ENCODE data around the gene TRAPPC6A. TPM values are rescaled to one million over a fixed set of nuclear protein-coding genes. Genes with fewer than 3 reads are reported as not detected.

TRAPPC6A gene
- total RNA-seq, 1 donor from 2014 or later, result 86.2 TPM

GRCh38 chr19:45161738-45162607, 16.1 kb downstream of the TRAPPC6A start:
- no peak overlapping the region for H3K4me3 Mint-ChIP-seq (ENCODE audit: unreplicated experiment)
- TF ChIP-seq, protein P1, sequence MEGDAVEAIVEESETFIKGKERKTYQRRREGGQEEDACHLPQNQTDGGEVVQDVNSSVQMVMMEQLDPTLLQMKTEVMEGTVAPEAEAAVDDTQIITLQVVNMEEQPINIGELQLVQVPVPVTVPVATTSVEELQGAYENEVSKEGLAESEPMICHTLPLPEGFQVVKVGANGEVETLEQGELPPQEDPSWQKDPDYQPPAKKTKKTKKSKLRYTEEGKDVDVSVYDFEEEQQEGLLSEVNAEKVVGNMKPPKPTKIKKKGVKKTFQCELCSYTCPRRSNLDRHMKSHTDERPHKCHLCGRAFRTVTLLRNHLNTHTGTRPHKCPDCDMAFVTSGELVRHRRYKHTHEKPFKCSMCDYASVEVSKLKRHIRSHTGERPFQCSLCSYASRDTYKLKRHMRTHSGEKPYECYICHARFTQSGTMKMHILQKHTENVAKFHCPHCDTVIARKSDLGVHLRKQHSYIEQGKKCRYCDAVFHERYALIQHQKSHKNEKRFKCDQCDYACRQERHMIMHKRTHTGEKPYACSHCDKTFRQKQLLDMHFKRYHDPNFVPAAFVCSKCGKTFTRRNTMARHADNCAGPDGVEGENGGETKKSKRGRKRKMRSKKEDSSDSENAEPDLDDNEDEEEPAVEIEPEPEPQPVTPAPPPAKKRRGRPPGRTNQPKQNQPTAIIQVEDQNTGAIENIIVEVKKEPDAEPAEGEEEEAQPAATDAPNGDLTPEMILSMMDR (IDR thresholded peaks at IDR 0.05; ENCODE audit: unreplicated experiment), result peak; percentile 41
- no peak overlapping the region for H3K27ac Mint-ChIP-seq (ENCODE audit: unreplicated experiment)
- peaks cover 29% of the 10 kb centered on the region for H3K27me3 Mint-ChIP-seq (ENCODE audit: unreplicated experiment)
- H3K4me1 Mint-ChIP-seq (ENCODE audit: unreplicated experiment), result peaks cover 15% of the 10 kb centered on the region
- peaks cover 4% of the 10 kb centered on the region for H3K36me3 Mint-ChIP-seq (ENCODE audit: low read depth, unreplicated experiment)
- DNase-seq (ENCODE audit: low spot score), result peak; percentile 88
- H3K9me3 Mint-ChIP-seq (ENCODE audit: unreplicated experiment), result no peaks in the 10 kb centered on the region

- Mint-ChIP-seq H3K4me1 (ENCODE audit: unreplicated experiment) (peaks cover 12% of the 10 kb centered on the region), H3K4me3 (ENCODE audit: unreplicated experiment) (peak within 1 kb of the TSS; percentile 82), H3K27ac (ENCODE audit: unreplicated experiment) (peak within 1 kb of the TSS; percentile 42), H3K36me3 (ENCODE audit: low read depth, unreplicated experiment) (peaks cover 3% of the 10 kb centered on the region), H3K9me3 (ENCODE audit: unreplicated experiment) (no peaks in the 10 kb centered on the region), H3K27me3 (ENCODE audit: unreplicated experiment) (peaks cover 27% of the 10 kb centered on the region)
- TF ChIP-seq, protein P1 (IDR thresholded peaks at IDR 0.05; ENCODE audit: unreplicated experiment), result no peak
- DNase-seq (ENCODE audit: low spot score), result no peak
Observed at GRCh38 chr19:45160870-45161737, 16.9 kb downstream of the TRAPPC6A start, which contains the start of gene NKPD1. Gene NKPD1, minus strand, starts transcription at chr19:45160982. Its CDS starts 832 bp downstream, at chr19:45160150.

DNA sequence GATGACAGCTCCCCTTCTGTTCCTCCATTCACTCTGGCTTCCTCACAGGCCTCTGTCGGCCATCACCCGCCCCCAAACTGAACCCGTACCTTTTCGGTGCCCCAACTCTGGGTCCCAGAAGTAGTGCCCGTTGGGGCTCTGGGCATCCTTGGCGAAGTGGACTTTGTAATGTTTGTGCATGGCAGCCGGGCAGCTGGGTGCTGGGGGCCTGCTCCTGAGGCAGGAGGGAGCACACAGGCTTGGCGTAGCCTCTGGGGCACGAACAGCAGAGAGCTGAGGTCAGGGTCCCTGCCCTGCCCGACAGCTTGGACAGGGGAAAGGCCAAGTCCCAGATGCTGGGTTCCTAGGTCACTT, 18.1 kb downstream of the TRAPPC6A start:
- DNase-seq (ENCODE audit: low spot score), result no peak
- H3K4me1 Mint-ChIP-seq (ENCODE audit: unreplicated experiment), result peaks cover 10% of the 10 kb centered on the region
- H3K36me3 Mint-ChIP-seq (ENCODE audit: low read depth, unreplicated experiment), result peaks cover 3% of the 10 kb centered on the region
- peak overlapping the region; percentile 42 for H3K27ac Mint-ChIP-seq (ENCODE audit: unreplicated experiment)
- TF ChIP-seq, protein P1 (IDR thresholded peaks at IDR 0.05; ENCODE audit: unreplicated experiment), result no peak
- H3K4me3 Mint-ChIP-seq (ENCODE audit: unreplicated experiment), result no peak overlapping the region
- H3K9me3 Mint-ChIP-seq (ENCODE audit: unreplicated experiment), result no peaks in the 10 kb centered on the region
- H3K27me3 Mint-ChIP-seq (ENCODE audit: unreplicated experiment), result peaks cover 25% of the 10 kb centered on the region

DNA sequence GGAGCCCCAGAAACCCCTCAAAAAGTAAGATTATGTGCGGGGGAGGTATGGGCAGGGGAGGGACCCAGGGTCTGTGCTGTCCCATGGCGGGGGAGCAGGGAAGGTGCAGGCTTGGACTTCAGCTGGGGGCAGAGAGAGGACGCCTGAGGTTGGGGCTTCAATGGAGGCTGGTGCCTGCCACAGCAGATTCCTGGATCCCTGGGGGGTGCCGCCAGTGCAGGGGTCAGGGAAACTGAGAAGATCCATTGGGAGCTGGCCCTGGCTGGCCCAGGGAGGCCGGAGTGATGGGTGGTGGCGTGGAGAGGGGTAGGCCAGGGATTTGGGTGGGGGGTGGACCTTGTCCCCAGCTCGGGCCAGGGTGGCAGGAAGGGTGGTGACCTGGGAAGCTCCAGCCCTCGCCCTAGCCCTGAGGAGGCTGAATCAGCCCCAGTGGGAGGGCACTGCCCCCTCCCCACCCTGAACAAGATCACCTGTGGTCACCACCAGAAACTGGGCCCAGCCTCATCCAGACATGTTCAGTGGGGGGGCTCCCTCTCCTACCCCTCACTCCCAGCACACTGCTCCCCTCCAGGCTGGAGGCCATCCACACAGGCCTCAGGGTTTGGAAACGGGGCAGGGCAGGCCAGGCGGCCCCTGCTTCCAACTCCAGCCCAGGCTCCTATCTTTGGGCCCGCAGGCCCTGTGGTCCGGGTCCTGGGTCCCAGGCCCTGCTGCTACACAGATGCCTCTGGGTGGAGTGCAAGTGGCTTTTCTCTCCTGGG, 18.6 kb downstream of the TRAPPC6A start:
- H3K27me3 Mint-ChIP-seq (ENCODE audit: unreplicated experiment), result peaks cover 28% of the 10 kb centered on the region
- TF ChIP-seq, protein P1 (IDR thresholded peaks at IDR 0.05; ENCODE audit: unreplicated experiment), result no peak
- peaks cover 11% of the 10 kb centered on the region for H3K4me1 Mint-ChIP-seq (ENCODE audit: unreplicated experiment)
- no peak overlapping the region for H3K27ac Mint-ChIP-seq (ENCODE audit: unreplicated experiment)
- DNase-seq (ENCODE audit: low spot score), result no peak
- peaks cover 3% of the 10 kb centered on the region for H3K36me3 Mint-ChIP-seq (ENCODE audit: low read depth, unreplicated experiment)
- H3K9me3 Mint-ChIP-seq (ENCODE audit: unreplicated experiment), result no peaks in the 10 kb centered on the region
- no peak overlapping the region for H3K4me3 Mint-ChIP-seq (ENCODE audit: unreplicated experiment)
